ENCODE data around the gene TOMM40.
"Not testable (repeated sequence)": the region's sequence is repeated elsewhere in the genome, so short reads cannot be mapped to it uniquely, and the experiment has no call there.

Gene TOMM40

DNA sequence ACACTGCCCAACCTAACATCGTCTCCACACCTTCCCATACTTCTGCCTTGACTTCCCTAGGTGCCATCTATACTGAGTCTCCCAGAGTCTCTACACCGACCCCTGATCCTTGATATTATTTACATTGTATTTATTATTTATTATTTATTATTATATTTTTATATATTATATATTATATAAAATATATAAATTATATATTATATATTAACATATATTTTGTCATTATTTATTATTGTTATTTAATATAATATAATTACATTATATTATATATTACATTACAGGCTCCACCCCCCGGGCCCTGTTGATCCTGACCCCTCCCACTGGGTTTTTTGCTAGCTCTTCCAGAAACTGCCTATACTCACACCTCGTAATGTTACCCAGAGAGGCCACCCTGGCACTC is 18.4 kb upstream of the TOMM40 start:
- no peak for DNase-seq

DNA sequence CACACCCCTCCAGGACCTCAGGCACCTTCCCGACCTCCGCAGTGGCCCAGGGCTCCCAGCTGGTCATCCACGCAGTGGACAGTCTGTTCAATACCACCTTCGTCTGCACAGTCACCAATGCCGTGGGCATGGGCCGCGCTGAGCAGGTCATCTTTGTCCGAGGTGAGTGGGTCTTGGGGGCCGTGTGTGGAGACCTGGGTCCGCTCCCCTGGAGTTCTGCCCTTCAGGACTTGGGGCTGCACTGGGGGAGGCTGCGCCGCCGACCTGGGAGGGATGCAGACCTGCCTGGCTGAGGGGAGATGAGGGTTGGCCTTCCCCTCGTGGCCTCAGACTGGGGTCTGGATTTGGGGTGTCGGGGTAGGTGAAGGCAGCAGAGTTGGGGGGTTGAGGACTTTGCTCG is 16.7 kb upstream of the TOMM40 start:
- DNase-seq, result no peak

DNA sequence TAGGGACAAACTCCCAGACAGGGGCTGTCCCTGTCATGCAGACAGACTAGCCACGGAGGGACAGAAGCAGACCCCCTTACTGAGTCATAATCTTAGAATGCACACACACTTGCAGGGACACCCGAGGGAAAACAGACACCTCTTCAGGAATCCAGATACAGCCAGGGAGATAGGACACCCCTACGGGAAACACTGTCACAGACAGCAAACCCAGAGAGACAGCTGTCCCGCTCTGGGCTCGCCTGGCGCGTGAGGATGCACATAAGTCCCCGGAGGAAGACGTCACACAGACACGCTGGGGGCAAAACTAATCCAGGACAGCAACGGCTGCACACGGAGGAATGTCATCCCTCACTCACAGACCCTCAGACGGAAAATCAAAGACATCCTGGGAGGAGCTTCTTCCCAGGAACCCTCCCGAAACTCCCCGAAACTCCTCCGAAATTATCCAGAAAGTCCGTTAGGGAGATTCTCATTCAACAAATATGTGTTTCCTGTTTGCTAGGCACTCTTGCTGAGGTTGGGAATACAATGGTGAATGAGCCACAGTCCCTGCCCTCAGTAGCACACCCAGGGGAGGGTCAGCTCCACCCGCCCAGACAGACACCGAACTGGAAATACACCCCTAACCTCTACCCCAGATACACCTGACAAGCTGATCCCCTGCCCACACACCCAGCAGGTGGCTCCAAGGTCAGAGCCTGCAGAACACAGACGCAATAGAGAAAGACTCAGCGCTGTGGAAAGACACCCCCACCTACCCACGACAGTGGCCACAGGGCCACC is 15.2 kb upstream of the TOMM40 start:
- no peak for DNase-seq

DNA sequence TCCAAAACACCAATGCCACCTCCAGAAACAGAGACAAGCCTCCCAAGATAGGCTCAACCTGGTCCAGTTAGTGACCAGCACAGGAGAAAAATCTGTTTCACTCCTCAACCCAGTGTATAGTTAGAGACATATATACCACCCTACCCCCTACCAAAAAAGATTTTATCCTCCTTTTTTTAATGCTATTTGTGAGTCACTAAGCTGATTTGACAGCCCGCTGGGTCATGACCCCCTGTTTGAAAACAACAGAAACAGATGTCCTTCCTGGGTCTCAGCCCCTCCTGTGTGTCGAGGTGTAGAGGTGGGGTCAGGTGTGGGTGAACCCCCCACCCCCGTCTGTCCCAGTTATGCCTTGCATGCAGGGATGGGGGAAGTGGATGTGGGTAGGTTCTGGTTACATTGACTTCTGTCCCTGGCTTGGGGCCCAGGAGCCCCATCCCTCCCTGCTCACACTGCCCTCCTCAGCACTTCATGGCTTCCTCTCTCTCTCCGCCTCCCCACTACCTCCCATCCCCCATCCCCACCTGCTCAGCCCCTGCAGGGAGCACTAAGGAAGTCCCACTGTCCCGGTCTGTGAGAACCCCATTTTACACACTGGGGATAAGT is 14.0 kb upstream of the TOMM40 start:
- DNase-seq, result no peak

DNA sequence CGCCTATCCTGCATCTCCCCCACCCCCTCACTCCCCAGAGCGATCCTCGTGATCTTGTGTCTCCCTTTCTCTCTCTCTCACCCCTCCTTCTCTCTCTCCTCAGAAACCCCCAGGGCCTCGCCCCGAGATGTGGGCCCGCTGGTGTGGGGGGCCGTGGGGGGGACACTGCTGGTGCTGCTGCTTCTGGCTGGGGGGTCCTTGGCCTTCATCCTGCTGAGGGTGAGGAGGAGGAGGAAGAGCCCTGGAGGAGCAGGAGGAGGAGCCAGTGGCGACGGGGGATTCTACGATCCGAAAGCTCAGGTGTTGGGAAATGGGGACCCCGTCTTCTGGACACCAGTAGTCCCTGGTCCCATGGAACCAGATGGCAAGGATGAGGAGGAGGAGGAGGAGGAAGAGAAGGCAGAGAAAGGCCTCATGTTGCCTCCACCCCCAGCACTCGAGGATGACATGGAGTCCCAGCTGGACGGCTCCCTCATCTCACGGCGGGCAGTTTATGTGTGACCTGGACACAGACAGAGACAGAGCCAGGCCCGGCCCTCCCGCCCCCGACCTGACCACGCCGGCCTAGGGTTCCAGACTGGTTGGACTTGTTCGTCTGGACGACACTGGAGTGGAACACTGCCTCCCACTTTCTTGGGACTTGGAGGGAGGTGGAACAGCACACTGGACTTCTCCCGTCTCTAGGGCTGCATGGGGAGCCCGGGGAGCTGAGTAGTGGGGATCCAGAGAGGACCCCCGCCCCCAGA is 12.8 kb upstream of the TOMM40 start:
- DNase-seq, result no peak

DNA sequence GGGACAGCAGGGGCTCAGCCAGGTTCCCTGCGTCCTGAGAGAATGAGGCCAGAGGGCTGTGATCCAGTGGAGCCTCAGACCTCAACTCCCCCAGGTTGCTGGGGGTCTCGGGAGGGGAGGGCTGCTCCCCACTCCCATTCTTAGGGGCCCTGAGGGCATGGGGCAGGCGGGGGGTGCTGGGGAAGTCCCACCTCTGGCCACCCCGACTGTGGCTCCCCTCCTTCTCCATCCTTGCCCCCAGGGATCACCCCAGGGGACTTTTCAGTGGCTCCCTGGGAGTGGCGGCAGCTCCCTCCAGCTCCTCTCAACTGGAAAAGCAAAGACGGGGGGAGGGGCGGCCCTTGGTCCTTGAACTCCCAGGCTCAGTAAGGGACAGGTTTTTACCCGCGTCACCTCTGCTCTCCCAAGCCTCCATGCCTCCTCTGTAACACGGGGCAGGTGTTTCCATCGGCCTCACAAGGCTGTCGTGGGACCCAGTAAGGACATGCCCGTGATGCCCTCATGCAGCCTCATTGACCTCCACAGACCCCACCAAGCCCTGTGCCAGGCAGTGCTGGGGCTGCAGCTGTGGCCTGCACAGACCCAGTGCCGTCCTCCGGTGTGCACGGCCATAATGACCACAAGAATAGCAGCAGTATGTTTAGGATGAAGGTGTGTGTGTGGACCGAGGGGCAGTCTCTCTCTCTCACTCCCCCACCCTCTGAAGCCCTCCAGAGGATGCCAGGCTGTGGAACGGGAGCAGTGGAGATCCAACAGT is 11.6 kb upstream of the TOMM40 start:
- no peak for DNase-seq

DNA sequence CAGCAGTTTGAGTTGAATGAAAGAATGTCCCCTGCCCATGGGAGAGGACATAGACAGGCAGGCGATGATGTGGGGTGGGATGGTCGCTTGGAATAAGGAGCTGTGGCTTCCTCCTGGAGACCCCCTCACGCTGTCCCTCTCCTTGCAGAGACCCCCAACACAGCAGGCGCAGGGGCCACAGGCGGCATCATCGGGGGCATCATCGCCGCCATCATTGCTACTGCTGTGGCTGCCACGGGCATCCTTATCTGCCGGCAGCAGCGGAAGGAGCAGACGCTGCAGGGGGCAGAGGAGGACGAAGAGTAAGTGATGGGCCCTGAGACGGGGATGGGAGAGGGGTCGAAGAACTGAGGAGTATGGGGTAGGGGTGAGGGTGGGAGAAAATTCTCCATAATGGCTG is 9.0 kb upstream of the TOMM40 start:
- no peak for DNase-seq

DNA sequence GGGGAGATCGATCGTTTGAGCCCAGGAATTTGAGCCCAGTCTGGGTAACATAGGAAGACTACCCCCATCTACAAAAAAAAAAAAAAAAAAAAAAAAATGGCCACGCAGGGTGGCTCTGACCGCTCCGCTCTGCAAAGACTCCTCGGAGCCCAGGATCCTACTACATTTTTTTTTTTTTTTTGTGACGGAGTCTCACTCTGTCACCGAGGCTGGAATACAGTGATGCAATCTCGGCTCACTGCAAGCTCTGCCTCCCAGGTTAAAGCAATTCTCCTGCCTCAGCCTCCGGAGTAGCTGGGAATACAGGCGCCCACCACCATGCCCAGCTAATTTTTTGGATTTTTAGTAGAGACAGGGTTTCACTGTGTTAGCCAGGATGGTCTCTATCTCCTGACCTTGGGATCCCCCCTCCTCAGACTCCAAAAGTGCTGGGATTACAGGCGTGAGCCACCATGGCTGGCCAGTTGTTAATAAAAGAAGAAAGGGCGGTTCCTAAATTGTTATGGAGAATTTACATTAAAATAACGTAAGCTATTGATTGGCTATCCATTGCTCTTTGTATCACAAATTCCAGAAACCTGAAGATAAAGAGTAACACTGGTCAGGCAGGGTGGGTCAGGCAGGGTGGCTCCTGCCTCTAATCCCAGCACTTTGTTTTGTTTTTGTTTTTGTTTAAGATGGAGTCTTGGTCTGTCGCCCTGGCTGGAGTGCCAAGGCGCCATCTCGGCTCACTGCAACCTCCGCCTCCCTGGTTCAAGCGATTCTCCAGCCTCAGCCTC is 8.2 kb upstream of the TOMM40 start:
- DNase-seq, result not testable (repeated sequence)

DNA sequence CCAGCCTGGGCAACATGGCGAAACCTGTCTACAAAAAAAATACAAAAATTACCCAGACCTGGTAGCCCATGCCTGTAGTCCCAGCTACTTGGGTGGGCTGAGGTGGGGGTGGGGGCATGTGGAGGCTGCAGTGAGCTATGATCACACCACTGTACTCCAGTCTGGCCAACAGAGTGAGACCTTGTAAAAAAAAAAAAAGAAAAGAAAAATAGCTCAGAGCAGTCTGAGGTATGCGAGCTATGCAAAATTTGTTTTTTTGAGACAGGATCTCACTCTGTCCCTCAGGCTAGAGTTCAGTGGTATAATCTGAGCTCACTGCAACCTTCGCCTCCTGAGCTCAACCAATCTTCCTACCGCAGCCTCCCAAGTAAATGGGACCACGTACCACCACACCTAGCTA is 7.1 kb upstream of the TOMM40 start:
- no peak for DNase-seq

DNA sequence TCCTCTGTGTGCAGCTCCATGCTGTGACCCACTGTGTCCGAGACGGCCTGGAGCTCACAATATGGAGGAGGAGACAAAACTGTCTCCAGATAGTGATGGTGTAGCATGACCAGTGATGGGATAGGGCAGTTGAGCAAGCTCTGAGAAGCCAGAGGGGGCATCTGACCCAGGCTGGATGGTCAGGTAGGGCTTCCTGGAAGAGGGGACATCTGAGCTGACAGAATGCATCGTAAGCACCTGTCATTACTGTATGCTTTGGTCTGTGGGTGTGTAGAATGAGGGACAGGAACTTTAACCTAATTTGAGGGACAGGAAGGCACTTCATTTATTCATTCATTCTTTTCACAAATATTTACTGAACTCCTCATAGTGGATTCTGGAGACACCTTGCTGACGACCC is 6.5 kb upstream of the TOMM40 start:
- DNase-seq, result no peak

DNA sequence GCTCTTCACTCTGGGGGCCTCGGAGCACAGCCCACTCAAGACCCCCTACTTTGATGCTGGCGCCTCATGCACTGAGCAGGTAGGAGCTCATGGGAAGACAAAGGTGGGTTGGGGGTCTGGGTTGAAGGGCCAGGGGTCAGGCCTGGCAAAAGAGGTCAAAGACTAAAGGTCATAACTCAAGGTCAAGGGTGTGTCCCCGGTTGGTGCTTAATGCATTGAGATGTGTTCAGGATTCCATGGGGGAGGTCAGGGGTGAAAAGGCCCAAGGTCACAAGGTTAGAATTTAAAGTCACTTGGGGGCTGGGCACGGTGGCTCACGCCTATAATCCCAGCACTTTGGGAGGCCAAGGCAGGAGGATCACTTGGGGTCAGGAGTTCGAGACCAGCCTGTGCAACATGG is 4.9 kb upstream of the TOMM40 start:
- DNase-seq, result no peak

DNA sequence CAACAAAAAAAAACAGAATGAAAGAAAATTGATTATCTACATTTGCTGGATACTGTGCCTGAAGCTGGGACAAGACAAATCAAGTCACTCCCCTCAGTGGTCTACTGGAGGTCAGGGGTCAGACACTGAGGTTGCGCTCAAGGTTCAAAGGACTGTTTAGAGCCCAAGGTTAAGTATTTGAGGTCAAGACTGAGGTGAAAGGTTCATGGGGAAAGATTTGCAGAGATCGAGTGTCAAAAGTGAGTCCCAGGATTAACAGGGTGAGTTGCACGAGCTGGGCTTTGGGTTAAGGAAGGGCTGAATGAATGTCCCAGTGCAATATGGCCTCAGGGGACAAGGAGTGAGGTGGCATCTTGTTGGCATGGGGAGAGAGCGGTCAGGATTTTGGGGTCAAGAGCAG is 3.4 kb upstream of the TOMM40 start:
- no peak for DNase-seq

DNA sequence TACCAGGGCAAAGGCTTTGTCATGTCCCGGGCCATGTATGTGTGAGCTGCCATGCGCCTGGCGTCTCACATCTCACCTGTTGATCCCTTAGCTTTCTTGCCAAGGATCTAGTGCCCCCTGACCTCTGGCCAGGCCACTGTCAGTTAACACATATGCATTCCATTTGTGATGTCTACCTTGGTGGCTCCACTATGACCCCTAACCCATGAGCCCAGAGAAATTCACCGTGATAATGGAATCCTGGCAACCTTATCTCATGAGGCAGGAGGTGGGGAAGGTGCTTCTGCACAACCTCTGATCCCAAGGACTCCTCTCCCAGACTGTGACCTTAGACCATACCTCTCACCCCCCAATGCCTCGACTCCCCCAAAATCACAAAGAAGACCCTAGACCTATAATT is 2.7 kb upstream of the TOMM40 start:
- DNase-seq, result not testable (repeated sequence)

DNA sequence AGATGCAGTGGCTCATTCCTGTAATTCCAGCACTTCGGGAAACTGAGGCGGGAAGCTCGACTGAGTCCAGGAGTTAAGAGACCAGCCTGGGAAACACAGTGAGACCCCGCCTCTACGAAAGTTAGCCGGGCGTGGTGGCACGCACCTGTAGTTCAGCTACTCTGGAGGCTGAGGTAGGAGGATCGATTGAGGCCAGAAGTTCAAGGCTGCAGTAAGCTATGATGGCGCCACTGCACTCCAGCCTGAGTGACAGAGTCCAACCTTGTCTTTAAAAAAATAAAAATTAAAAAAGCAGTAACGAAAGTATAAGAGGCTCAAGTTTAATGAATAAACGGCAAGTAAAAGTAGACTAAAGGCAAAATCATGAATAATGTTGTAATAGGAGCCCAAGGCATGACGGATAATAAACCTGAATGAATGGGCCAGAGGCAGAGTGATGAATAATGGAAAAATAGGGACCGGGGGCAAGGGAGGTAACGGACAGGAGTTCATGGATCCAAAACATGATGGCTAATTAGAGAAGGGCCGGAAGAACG is 1.2 kb upstream of the TOMM40 start:
- DNase-seq, result no peak

DNA sequence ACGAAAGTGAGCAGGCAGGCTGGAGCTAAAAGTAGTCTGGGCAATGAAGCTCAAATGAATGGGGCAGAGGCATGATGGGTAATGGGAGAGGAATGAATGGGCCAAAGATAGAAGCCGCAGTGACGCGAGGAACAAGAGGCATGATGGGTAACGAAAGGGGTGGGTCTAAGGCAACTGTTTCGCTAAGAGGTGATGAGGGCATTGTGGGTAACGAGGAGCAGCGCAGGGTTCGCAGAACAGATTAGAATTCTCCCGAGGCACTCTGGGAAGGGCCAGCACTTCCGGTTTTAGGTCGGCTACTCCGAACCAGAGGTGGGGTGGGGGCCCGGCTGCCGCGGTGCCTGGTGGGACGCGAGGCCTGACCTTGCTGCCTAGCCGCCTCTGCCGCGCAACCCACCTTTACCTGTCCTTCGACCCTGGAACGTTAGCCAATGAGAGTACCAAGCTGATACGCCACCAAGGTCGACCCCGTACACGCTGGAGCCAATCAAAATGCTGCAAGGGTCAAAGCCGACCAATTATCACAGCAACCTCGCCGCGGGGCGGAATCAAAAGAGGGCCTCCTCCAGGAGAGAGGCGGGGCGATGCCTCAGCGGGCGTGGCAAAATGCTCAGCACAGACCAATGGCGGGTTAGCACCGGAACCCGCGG is 563 bp upstream of the TOMM40 start:
- peak; percentile 100 for DNase-seq

DNA sequence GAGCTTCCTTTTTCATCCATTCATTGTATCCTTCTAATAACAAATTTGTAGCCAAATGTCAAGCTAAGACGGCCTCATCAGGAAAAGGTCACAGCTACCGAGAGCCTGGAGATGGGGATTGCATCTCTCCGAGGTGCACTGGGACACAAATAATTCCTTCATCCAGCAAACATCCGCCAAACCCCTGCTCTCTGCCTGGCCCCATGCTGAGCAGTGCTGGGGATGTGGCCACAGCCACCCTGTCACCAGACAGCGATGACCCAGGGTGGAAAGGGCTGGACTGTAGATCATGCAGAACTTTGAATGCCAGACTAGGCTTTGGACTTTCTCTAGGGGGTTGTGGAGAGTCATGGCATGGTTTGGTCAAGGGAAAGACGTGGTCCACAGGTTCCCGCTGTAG is 1.9 kb downstream of the TOMM40 start:
- no peak for DNase-seq

DNA sequence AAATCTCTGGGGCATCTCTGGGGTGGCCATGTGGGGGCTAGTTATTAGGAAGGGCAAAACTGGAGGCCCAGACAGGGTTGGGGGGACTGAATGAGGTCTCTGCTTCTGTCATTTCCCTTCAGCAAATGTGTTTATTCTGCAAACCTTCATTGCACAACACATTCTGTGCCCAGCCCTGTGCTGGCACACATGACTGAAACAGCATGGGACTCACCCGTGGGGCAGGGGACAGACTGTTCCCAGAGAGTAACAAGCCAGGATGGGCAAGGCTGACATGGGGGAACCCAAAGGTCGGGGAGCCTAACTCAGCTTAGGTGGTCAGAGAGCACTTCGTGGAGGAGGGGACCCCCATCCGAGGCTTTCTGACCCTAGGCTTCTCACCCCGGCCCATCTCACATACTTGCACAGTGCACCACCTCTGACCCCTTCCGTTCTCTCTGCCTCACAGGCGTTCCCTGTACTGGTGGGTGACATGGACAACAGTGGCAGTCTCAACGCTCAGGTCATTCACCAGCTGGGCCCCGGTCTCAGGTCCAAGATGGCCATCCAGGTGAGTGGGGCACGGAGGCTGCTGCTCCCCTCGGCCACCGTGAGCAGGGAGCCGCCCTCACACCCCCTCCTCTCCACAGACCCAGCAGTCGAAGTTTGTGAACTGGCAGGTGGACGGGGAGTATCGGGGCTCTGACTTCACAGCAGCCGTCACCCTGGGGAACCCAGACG is 2.4 kb downstream of the TOMM40 start:
- no peak for DNase-seq

DNA sequence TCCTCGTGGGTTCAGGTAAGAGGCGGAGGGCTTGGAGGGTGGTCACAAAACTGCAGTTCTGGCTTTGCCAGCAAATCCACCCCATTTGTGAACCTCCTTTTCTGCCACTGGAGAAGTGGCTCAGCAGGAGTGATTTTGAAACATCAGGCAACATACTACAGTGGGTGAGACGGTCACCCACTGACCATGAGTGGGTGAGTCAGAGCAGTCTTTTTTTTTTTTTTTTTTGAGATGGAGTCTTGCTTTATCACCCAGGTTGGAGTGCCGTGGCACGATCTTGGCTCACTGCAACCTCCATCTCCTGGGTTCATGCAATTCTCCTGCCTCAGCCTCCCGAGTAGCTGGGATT is 3.0 kb downstream of the TOMM40 start:
- DNase-seq, result no peak

DNA sequence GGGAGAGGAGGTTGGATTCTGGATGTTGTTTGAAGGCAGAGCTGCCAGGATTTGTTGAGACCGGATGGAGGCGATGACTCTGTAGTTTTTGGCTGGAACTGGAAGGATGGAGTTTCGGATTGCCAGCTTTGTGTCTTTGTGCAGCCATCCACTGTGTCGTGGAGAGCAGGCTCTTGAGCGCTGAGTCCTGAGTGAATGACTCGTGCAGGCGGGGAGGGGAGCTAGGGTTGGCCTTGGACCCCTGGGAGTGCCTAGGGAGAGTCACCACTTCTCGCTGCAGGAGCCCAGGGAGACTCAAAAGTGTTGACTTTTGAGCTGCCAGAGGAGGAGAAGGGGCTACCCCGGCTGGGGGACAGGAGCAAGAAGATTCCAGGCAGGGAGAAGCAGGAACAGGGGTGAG is 3.9 kb downstream of the TOMM40 start:
- DNase-seq, result no peak

DNA sequence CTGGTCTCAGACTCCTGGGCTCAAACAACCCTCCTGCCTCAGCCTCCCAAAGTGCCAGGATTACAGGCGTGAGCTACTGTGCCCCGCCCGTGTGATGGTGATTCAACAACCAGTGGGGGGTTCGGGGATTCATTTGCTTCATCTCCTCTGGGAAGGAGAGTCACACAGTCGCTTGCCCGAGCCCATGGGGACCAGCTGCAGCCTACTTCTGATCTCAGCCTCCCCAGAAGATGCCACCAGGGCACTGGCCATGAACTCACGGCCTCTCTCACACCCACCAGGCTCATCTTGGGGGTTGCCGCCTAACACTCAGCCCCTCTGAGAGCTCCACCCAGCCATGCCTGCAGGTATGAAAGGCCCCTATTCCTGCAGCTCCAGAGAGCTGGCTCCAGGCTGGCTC is 6.8 kb downstream of the TOMM40 start:
- no peak for DNase-seq
